Activated CD8-positive, alpha-beta T cell treated with anti-CD3 and anti-CD28 coated beads for 36 hours (primary cell): ENCODE results near the gene KCNJ13. TPM values are rescaled to one million over a fixed set of nuclear protein-coding genes. Genes with fewer than 3 reads are reported as not detected.
A peak's percentile ranks its signal among the peaks of the same experiment; 100 is the strongest.

Experiments used
- ATAC-seq: fragments of 200-7000 bp; cut with Tn5 transposase; one replicate; pipeline ENCODE4 v1.10.0; 2021; ENCODE audit warnings: mild to moderate bottlenecking, moderate library complexity
- CTCF ChIA-PET: fragments of 350-600 bp; sonication (Branson Sonifier 250); formaldehyde crosslinking; loops from one replicate; lab custom pipeline; 2021; ENCODE audit warnings: antibody characterized with exemption; lab: Charles Lee
- POLR2A ChIA-PET: fragments of 350-600 bp; sonication (Branson Sonifier 250); formaldehyde crosslinking; loops from one replicate; lab custom pipeline; 2021; ENCODE audit warnings: antibody characterized with exemption; lab: Charles Lee
- DNase-seq: peaks from one replicate; pipeline ENCODE4 v3.0.0-alpha.2; 2020
- H3K27ac Mint-ChIP-seq: one replicate; pipeline ENCODE4 v1.8.0; 2021; ENCODE audit warnings: mild to moderate bottlenecking, mixed read lengths
- H3K27me3 Mint-ChIP-seq: one replicate; pipeline ENCODE4 v1.8.0; 2021; ENCODE audit warnings: mixed read lengths
- H3K36me3 Mint-ChIP-seq: one replicate; pipeline ENCODE4 v1.8.0; 2021; ENCODE audit warnings: low read depth, mixed read lengths
- H3K4me1 Mint-ChIP-seq: one replicate; pipeline ENCODE4 v1.8.0; 2021; ENCODE audit warnings: low read depth, mixed read lengths
- H3K4me3 Mint-ChIP-seq: one replicate; pipeline ENCODE4 v1.8.0; 2021; ENCODE audit warnings: mild to moderate bottlenecking, moderate library complexity, mixed read lengths
- H3K9me3 Mint-ChIP-seq: one replicate; pipeline ENCODE4 v1.8.0; 2021; ENCODE audit warnings: mixed read lengths
- intact Hi-C: fragments of 100-400 bp; cut with micrococcal nuclease; formaldehyde crosslinking; loops from one replicate; pipeline ENCODE4 v1.10.0; 2022
- total RNA-seq, 2 experiments: library from RNA; stranded (reverse); gene quantifications; one replicate each; pipeline ENCODE4 v1.2.3, GENCODE V29; 2021
- TF ChIP-seq, protein P1 (sequence below): fragments of 200-600 bp; IDR thresholded peaks from one replicate; pipeline ENCODE4 v1.8.0; 2022; ENCODE audit warnings: antibody characterized with exemption, mild to moderate bottlenecking

KCNJ13 gene
- total RNA-seq, 2 experiments from 2014 or later = not detected

DNA sequence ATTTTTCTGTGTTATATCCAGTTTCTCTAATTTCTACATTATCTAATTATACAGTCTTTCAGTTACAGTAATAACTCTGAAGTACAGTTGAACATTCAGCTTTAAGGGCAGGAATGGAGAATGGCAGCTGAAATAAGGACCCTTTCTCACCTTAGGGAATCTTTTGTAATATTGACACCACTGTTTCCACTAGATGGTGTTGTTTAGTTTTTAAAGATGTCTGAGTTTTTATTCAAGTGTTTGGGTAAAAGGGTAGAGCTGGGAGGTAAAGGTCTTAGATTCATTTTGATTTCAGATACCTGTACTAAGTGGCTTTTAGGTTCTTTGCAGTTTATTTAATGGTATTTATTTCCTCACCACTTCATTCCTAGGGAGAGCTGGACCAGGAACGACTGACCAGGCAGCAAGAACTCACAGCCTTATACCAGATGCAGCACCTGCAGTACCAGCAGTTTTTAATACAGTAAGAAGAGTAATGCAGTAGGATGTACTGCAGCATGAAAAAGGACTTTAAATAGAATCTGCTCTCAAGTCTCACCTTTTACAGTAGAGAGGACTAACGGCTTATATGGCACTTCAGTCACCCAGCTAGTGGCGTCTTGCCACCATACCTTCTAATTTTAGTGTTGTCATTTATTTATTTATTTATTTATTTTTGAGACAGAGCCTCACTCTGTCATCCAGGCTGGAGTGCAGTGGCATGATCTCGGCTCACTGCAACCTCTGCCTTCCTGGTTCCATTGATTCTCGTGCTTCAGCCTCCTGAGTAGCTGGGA lies 33.2 kb upstream of the KCNJ13 start:
- Mint-ChIP-seq H3K27me3 (no peaks in the 10 kb centered on the region), H3K36me3 (peaks cover 26% of the 10 kb centered on the region)

DNA sequence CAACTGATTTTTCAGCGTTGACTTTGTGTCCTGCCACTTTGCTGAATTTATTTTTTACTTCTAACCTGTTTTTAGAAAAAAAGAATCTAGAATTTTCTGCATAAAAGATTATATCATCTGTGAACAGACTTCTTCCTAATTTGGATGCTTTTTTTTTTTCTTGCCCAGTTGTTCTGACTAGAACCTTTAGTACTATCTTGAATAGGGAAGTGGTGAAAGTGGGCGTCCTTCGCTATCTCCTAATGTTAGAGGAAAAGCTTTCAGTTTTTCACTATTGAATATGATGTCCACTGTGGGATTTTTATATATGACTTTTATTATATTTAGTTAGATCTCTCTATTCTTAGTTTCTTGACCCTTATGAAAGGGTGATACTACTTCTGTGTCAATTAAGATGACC lies 25.7 kb upstream of the KCNJ13 start:
- CTCF ChIA-PET = no interaction called here

More for the DNA sequence above, 33.2 kb upstream of the KCNJ13 start:
- intact Hi-C loops = no loop called here
- Mint-ChIP-seq H3K9me3 (no peaks in the 10 kb centered on the region), H3K27ac (no peak overlapping the region), H3K4me3 (no peak overlapping the region), H3K4me1 (no peaks in the 10 kb centered on the region)
- DNase-seq = no peak
- TF ChIP-seq, protein P1, sequence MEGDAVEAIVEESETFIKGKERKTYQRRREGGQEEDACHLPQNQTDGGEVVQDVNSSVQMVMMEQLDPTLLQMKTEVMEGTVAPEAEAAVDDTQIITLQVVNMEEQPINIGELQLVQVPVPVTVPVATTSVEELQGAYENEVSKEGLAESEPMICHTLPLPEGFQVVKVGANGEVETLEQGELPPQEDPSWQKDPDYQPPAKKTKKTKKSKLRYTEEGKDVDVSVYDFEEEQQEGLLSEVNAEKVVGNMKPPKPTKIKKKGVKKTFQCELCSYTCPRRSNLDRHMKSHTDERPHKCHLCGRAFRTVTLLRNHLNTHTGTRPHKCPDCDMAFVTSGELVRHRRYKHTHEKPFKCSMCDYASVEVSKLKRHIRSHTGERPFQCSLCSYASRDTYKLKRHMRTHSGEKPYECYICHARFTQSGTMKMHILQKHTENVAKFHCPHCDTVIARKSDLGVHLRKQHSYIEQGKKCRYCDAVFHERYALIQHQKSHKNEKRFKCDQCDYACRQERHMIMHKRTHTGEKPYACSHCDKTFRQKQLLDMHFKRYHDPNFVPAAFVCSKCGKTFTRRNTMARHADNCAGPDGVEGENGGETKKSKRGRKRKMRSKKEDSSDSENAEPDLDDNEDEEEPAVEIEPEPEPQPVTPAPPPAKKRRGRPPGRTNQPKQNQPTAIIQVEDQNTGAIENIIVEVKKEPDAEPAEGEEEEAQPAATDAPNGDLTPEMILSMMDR = peak; percentile 23
- POLR2A ChIA-PET = no interaction called here
- CTCF ChIA-PET = interaction anchor here (1.1 to 1.4 kb wide), 4 partner anchors 15 to 37 kb away, joined by 3 read pairs; no protein-coding TSS in a partner anchor
- no peak for ATAC-seq

DNA sequence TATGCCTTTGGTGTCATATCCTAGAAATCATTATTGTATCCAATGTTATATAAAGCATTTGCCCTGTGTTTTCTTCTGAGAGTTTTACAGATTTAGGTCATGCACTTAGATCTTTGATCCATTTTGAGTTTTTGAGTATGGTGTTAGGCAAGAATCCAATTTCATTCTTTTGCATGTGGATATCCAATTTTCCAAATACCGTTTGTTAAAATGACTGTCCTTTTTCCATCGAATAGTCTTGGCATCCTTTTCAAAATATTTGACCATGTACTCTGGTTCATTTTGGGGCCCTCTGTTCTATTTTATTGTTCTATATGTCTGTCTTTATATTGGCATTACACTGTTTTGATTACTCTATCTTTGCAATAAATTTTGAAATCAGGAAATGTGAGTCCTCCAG lies 23.8 kb upstream of the KCNJ13 start:
- H3K4me3 Mint-ChIP-seq = no peak overlapping the region
- no peaks in the 10 kb centered on the region for H3K27me3 Mint-ChIP-seq
- no peaks in the 10 kb centered on the region for H3K4me1 Mint-ChIP-seq
- intact Hi-C loops = no loop called here
- ChIA-PET CTCF (no interaction called here), POLR2A (no interaction called here)
- peaks cover 65% of the 10 kb centered on the region for H3K36me3 Mint-ChIP-seq
- TF ChIP-seq, protein P1 = no peak
- no peak overlapping the region for H3K27ac Mint-ChIP-seq
- DNase-seq (no peak), ATAC-seq (no peak)
- H3K9me3 Mint-ChIP-seq = peaks cover 6% of the 10 kb centered on the region

More for the DNA sequence above, 25.7 kb upstream of the KCNJ13 start:
- H3K4me1 Mint-ChIP-seq = no peaks in the 10 kb centered on the region
- DNase-seq = no peak
- H3K27me3 Mint-ChIP-seq = no peaks in the 10 kb centered on the region
- peaks cover 61% of the 10 kb centered on the region for H3K36me3 Mint-ChIP-seq
- POLR2A ChIA-PET = no interaction called here
- H3K27ac Mint-ChIP-seq = no peak overlapping the region
- intact Hi-C loops = no loop called here
- peaks cover 6% of the 10 kb centered on the region for H3K9me3 Mint-ChIP-seq
- H3K4me3 Mint-ChIP-seq = no peak overlapping the region
- no peak for ATAC-seq
- TF ChIP-seq, protein P1 = no peak

DNA sequence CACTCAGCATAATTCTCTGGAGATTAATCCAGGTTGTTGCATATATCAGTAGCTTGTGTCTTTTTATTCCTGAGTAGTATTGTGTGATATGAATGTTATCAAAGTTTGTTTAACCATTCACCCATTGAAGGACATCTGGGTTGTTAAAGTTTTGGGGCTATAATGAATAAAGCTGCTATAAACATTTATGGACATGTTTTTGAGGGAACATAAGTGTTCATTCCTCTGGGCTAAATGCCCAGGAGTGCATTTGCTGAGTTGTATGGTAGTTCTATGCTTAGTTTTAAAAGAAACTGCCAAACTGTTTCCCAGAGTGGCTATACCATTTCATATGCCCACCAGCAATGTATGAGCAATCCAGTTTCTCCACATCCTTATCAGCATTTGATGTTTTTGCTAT lies 21.8 kb upstream of the KCNJ13 start:
- POLR2A ChIA-PET = interaction anchor here (0.6 kb wide), 1 partner anchor 42 kb away, joined by 3 read pairs; no protein-coding TSS in a partner anchor
- TF ChIP-seq, protein P1 = no peak
- Mint-ChIP-seq H3K27ac (no peak overlapping the region), H3K4me3 (no peak overlapping the region), H3K27me3 (no peaks in the 10 kb centered on the region), H3K9me3 (peaks cover 6% of the 10 kb centered on the region), H3K36me3 (peaks cover 58% of the 10 kb centered on the region), H3K4me1 (no peaks in the 10 kb centered on the region)
- CTCF ChIA-PET = no interaction called here
- intact Hi-C loops = no loop called here
- ATAC-seq (no peak), DNase-seq (no peak)

DNA sequence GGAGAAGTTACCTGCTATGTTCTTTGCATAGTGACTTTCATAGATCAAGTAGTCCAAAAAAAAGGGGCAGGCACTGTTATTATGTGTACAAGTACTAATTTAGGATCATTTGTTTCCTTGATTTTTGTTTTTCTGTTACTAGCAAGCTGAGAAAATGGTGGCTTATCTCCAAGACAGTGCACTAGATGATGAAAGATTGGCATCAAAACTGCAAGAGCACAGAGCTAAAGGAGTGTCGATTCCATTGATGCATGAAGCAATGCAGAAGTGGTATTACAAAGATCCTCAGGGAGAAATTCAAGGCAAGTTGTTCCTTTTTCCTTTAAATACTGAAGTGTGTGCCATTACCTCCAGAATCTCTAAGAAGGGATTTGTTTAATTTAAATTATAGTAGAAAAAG lies 19.6 kb upstream of the KCNJ13 start:
- CTCF ChIA-PET = no interaction called here
- POLR2A ChIA-PET = interaction anchor here (0.8 kb wide), 1 partner anchor 37 kb away, joined by 3 read pairs; no protein-coding TSS in a partner anchor
- no peak for DNase-seq
- Mint-ChIP-seq H3K27ac (peak overlapping the region; percentile 37), H3K4me3 (no peak overlapping the region), H3K9me3 (no peaks in the 10 kb centered on the region), H3K36me3 (peaks cover 49% of the 10 kb centered on the region), H3K4me1 (no peaks in the 10 kb centered on the region), H3K27me3 (no peaks in the 10 kb centered on the region)
- TF ChIP-seq, protein P1 = no peak
- ATAC-seq = no peak
- intact Hi-C loops = no loop called here
